Left kidney (tissue), 8 donors: Measurements from ENCODE around the gene SGK1. TPM values are rescaled to one million over a fixed set of nuclear protein-coding genes. Genes with fewer than 3 reads are reported as not detected.

Experiments used
- DNase-seq: peaks from one replicate; pipeline ENCODE4 v3.0.0-alpha.2; 2013
- long read RNA-seq, 8 donors: transcript quantifications; one replicate each; lab custom pipeline, GENCODE V29; 2026
- polyA plus RNA-seq: library from polyadenylated mRNA; unstranded; fragments of 120-200 nt; gene quantifications from one replicate; pipeline ENCODE4 v1.2.1, GENCODE V29; 2013; ENCODE audit not compliant: insufficient read length

Gene SGK1
- polyA plus RNA-seq: 88.6 TPM
- long read RNA-seq, donor 1, transcript SGK1-201 (12 exons, 2,401 nt): major isoform, 9 of 22 reads
- long read RNA-seq, donor 1, partial matches to known transcripts: 0 of 22 reads
- long read RNA-seq, donor 1, other reads (novel, unspliced or antisense): 0 of 22 reads
- long read RNA-seq, donor 2, partial matches to known transcripts: 0 of 8 reads
- long read RNA-seq, donor 2, other reads (novel, unspliced or antisense): 0 of 8 reads
- long read RNA-seq, donor 3, full-length matches to known transcripts: 13 of 13 reads
- long read RNA-seq, donor 3, partial matches to known transcripts: 0 of 13 reads
- long read RNA-seq, donor 3, other reads (novel, unspliced or antisense): 0 of 13 reads
- long read RNA-seq, donor 4, partial matches to known transcripts: 0 of 1 reads
- long read RNA-seq, donor 4, other reads (novel, unspliced or antisense): 0 of 1 reads
- long read RNA-seq, donor 5, full-length matches to known transcripts: 20 of 20 reads
- long read RNA-seq, donor 5, partial matches to known transcripts: 0 of 20 reads
- long read RNA-seq, donor 5, other reads (novel, unspliced or antisense): 0 of 20 reads
- long read RNA-seq, donor 6, partial matches to known transcripts: 0 of 10 reads
- long read RNA-seq, donor 6, other reads (novel, unspliced or antisense): 0 of 10 reads
- long read RNA-seq, donor 7, transcript SGK1-201 (12 exons, 2,401 nt): major isoform, 7 of 13 reads
- long read RNA-seq, donor 7, partial matches to known transcripts: 0 of 13 reads
- long read RNA-seq, donor 7, other reads (novel, unspliced or antisense): 0 of 13 reads
- long read RNA-seq, donor 8, transcript SGK1-201 (12 exons, 2,401 nt): major isoform, 5 of 9 reads
- long read RNA-seq, donor 8, partial matches to known transcripts: 0 of 9 reads
- long read RNA-seq, donor 8, other reads (novel, unspliced or antisense): 0 of 9 reads

- DNase-seq: peak; percentile 25
Measured at GRCh38 chr6:134317471-134318131, at the start of gene SGK1. Gene SGK1, minus strand, starts transcription at chr6:134318112. Its CDS starts 652 bp downstream, at chr6:134317460.

GRCh38 chr6:134363323-134364039 lies 45.6 kb upstream of the SGK1 start:
- DNase-seq: no peak

- DNase-seq: no peak
Measured at GRCh38 chr6:134361011-134361410, 43.1 kb upstream of the SGK1 start.

GRCh38 chr6:134359302-134359701 lies 41.4 kb upstream of the SGK1 start:
- DNase-seq: no peak

GRCh38 chr6:134358320-134358719 lies 40.4 kb upstream of the SGK1 start:
- DNase-seq: no peak

GRCh38 chr6:134357022-134357487 lies 39.1 kb upstream of the SGK1 start:
- no peak for DNase-seq

GRCh38 chr6:134356405-134356804 lies 38.5 kb upstream of the SGK1 start:
- no peak for DNase-seq

GRCh38 chr6:134352786-134353480 lies 35.0 kb upstream of the SGK1 start:
- no peak for DNase-seq

GRCh38 chr6:134351615-134352474 lies 33.9 kb upstream of the SGK1 start:
- peak; percentile 41 for DNase-seq

- DNase-seq: no peak
Measured at GRCh38 chr6:134347885-134348805, 30.2 kb upstream of the SGK1 start.

GRCh38 chr6:134346932-134347545 lies 29.1 kb upstream of the SGK1 start:
- no peak for DNase-seq

- no peak for DNase-seq
Measured at GRCh38 chr6:134345789-134346188, 27.9 kb upstream of the SGK1 start.

- no peak for DNase-seq
Measured at GRCh38 chr6:134343066-134343465, 25.2 kb upstream of the SGK1 start.

- DNase-seq: no peak
Measured at GRCh38 chr6:134341999-134342567, 24.2 kb upstream of the SGK1 start.

- DNase-seq: no peak
Measured at GRCh38 chr6:134340179-134340975, 22.5 kb upstream of the SGK1 start.

- no peak for DNase-seq
Measured at GRCh38 chr6:134339216-134339615, 21.3 kb upstream of the SGK1 start.

- no peak for DNase-seq
Measured at GRCh38 chr6:134331256-134331655, 13.3 kb upstream of the SGK1 start.
